ENCODE measurements around the gene SHISAL1. TPM values are rescaled to one million over a fixed set of nuclear protein-coding genes. Genes with fewer than 3 reads are reported as not detected.
A peak's percentile ranks its signal among the peaks of the same experiment; 100 is the strongest.

SHISAL1 gene
- total RNA-seq, 2 donors from 2014 or later, result 0.42 to 0.95 TPM

- TF ChIP-seq, protein P1, sequence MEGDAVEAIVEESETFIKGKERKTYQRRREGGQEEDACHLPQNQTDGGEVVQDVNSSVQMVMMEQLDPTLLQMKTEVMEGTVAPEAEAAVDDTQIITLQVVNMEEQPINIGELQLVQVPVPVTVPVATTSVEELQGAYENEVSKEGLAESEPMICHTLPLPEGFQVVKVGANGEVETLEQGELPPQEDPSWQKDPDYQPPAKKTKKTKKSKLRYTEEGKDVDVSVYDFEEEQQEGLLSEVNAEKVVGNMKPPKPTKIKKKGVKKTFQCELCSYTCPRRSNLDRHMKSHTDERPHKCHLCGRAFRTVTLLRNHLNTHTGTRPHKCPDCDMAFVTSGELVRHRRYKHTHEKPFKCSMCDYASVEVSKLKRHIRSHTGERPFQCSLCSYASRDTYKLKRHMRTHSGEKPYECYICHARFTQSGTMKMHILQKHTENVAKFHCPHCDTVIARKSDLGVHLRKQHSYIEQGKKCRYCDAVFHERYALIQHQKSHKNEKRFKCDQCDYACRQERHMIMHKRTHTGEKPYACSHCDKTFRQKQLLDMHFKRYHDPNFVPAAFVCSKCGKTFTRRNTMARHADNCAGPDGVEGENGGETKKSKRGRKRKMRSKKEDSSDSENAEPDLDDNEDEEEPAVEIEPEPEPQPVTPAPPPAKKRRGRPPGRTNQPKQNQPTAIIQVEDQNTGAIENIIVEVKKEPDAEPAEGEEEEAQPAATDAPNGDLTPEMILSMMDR (conservative IDR thresholded peaks at IDR 0.05), result no peak
- Mint-ChIP-seq H3K27me3 (ENCODE audit: insufficient read depth) (no peaks in the 10 kb centered on the region), H3K27ac (no peak overlapping the region), H3K4me3 (no peak overlapping the region), H3K4me1 (no peaks in the 10 kb centered on the region), H3K9me3 (no peaks in the 10 kb centered on the region), H3K36me3 (ENCODE audit: low read depth) (no peaks in the 10 kb centered on the region)
- no peaks in the 10 kb centered on the region for H3K4me1 ChIP-seq (ENCODE audit: control insufficient read depth, insufficient read depth, low read length)
- DNase-seq, result peak; percentile 43
- H3K36me3 ChIP-seq (ENCODE audit: control insufficient read depth, insufficient read depth, low read length), result no peaks in the 10 kb centered on the region
- H3K27me3 ChIP-seq (ENCODE audit: control insufficient read depth, insufficient read depth, low read length, poor library complexity, severe bottlenecking), result no peaks in the 10 kb centered on the region
- H3K27ac ChIP-seq (ENCODE audit: low read depth, low read length), result no peak overlapping the region
- H3K9ac ChIP-seq (ENCODE audit: extremely low read depth, low read length, poor library complexity, severe bottlenecking), result no peak overlapping the region
- no peaks in the 10 kb centered on the region for H3K9me3 ChIP-seq (ENCODE audit: control insufficient read depth, low read length)
- 80 to 86% methylated on average over 19 of the region's 19 CpGs for WGBS, 2 experiments (ENCODE audit: insufficient coverage in 1 of 2, insufficient read length in 1 of 2)
- H3K4me3 ChIP-seq (ENCODE audit: low read length), result no peak overlapping the region
Observed at GRCh38 chr22:44357966-44358465, 45.3 kb upstream of the SHISAL1 start.

DNA sequence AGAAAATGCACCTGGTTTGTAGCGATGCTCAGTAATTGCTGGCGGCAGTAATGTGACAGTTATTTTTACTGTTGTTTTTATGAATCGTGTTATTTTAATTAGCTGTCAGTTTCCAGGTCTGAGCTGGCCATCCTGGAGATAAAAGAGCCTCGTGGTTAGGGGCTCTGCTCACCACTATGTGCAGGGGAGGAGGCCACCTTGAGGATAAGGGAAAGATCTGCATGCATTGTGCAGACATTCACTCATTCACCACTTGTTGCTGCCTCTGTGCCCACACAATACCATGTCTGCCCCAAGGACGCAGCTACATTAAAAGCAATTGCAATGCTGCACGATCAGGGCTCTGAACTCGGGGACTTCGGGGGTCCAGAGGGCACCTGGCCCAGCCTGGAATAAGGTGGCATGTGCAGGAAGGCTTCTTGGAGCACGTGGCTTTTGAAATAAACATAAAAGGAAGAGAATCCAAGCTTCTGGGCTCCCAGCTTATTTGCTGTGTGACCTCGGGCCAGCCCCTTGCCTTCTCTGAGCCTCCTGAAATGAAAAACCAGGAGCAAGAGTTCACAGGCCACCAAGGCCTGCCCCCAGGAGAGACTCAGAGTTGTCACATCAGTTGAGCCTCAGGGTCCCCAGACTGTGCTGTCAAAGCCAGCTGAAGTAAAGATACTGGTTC is 44.7 kb upstream of the SHISAL1 start:
- Histone ChIP-seq H3K9ac (ENCODE audit: extremely low read depth, low read length, poor library complexity, severe bottlenecking) (no peak overlapping the region), H3K27ac (ENCODE audit: low read depth, low read length) (no peak overlapping the region), H3K4me1 (ENCODE audit: control insufficient read depth, insufficient read depth, low read length) (no peaks in the 10 kb centered on the region), H3K9me3 (ENCODE audit: control insufficient read depth, low read length) (no peaks in the 10 kb centered on the region), H3K36me3 (ENCODE audit: control insufficient read depth, insufficient read depth, low read length) (no peaks in the 10 kb centered on the region), H3K4me3 (ENCODE audit: low read length) (no peak overlapping the region), H3K27me3 (ENCODE audit: control insufficient read depth, insufficient read depth, low read length, poor library complexity, severe bottlenecking) (no peaks in the 10 kb centered on the region)
- Mint-ChIP-seq H3K36me3 (ENCODE audit: low read depth) (no peaks in the 10 kb centered on the region), H3K9me3 (no peaks in the 10 kb centered on the region), H3K4me1 (no peaks in the 10 kb centered on the region), H3K27ac (no peak overlapping the region), H3K4me3 (no peak overlapping the region), H3K27me3 (ENCODE audit: insufficient read depth) (no peaks in the 10 kb centered on the region)
- peak; percentile 64 for DNase-seq
- TF ChIP-seq, protein P1 (conservative IDR thresholded peaks at IDR 0.05), result peak; percentile 62
- WGBS, 2 experiments (ENCODE audit: insufficient coverage in 1 of 2, insufficient read length in 1 of 2), result 68% methylated on average over 8 to 10 of the region's 10 CpGs

- no peaks in the 10 kb centered on the region for H3K4me1 ChIP-seq (ENCODE audit: control insufficient read depth, insufficient read depth, low read length)
- WGBS, 2 experiments (ENCODE audit: insufficient coverage in 1 of 2, insufficient read length in 1 of 2), result 80 to 83% methylated on average over 2 to 4 of the region's 4 CpGs
- Mint-ChIP-seq H3K27ac (no peak overlapping the region), H3K9me3 (no peaks in the 10 kb centered on the region), H3K27me3 (ENCODE audit: insufficient read depth) (peaks cover 1% of the 10 kb centered on the region), H3K4me1 (no peaks in the 10 kb centered on the region), H3K4me3 (no peak overlapping the region), H3K36me3 (ENCODE audit: low read depth) (no peaks in the 10 kb centered on the region)
- H3K27me3 ChIP-seq (ENCODE audit: control insufficient read depth, insufficient read depth, low read length, poor library complexity, severe bottlenecking), result no peaks in the 10 kb centered on the region
- TF ChIP-seq, protein P1 (conservative IDR thresholded peaks at IDR 0.05), result no peak
- DNase-seq, result peak; percentile 20
- no peaks in the 10 kb centered on the region for H3K36me3 ChIP-seq (ENCODE audit: control insufficient read depth, insufficient read depth, low read length)
- H3K4me3 ChIP-seq (ENCODE audit: low read length), result no peak overlapping the region
- no peaks in the 10 kb centered on the region for H3K9me3 ChIP-seq (ENCODE audit: control insufficient read depth, low read length)
- no peak overlapping the region for H3K9ac ChIP-seq (ENCODE audit: extremely low read depth, low read length, poor library complexity, severe bottlenecking)
- H3K27ac ChIP-seq (ENCODE audit: low read depth, low read length), result no peak overlapping the region
Observed at GRCh38 chr22:44355716-44356070, 42.9 kb upstream of the SHISAL1 start.

Data from endodermal cell (in vitro differentiated cells).